Osteoblast (primary cell): Measurements from ENCODE around the gene OPCML. TPM values are rescaled to one million over a fixed set of nuclear protein-coding genes. Genes with fewer than 3 reads are reported as not detected.

Experiments
- DNase-seq: peaks from one replicate; pipeline ENCODE4 v3.0.0; 2011; ENCODE audit warnings: low spot score, mixed read lengths; ENCODE audit not compliant: insufficient read length; ENCODE audit errors: missing footprints
- H2AFZ ChIP-seq: 2 replicates; pipeline ENCODE4 v1.6.0; 2011; ENCODE audit warnings: mild to moderate bottlenecking, low read length
- H3K27ac ChIP-seq: 2 replicates; pipeline ENCODE4 v1.5.1; 2011; ENCODE audit warnings: mild to moderate bottlenecking, low read depth, low read length, moderate library complexity
- H3K27me3 ChIP-seq: 2 replicates; pipeline ENCODE4 v1.6.0; 2012; ENCODE audit warnings: mild to moderate bottlenecking, control low read depth, inconsistent platforms, low read length, moderate library complexity; ENCODE audit not compliant: insufficient read depth
- H3K36me3 ChIP-seq: 2 replicates; pipeline ENCODE4 v1.5.1; 2011; ENCODE audit warnings: mild to moderate bottlenecking, low read length, control low read depth, moderate library complexity; ENCODE audit not compliant: insufficient read depth
- H3K4me1 ChIP-seq: 2 replicates; pipeline ENCODE4 v1.5.1; 2011; ENCODE audit warnings: mild to moderate bottlenecking, low read length, control low read depth, moderate library complexity; ENCODE audit not compliant: insufficient read depth
- H3K4me2 ChIP-seq: 2 replicates; pipeline ENCODE4 v1.6.0; 2011; ENCODE audit warnings: mild to moderate bottlenecking, low read length; ENCODE audit not compliant: insufficient read depth
- H3K4me3 ChIP-seq: fragments of 200-600 bp; sonication (generic); 3 replicates; pipeline ENCODE4 v1.5.1; 2012; ENCODE audit warnings: mild to moderate bottlenecking, low read length, inconsistent platforms; ENCODE audit not compliant: insufficient read depth
- H3K79me2 ChIP-seq: 2 replicates; pipeline ENCODE4 v1.6.0; 2012; ENCODE audit warnings: mild to moderate bottlenecking, low read length, control low read depth, inconsistent platforms; ENCODE audit not compliant: insufficient read depth
- H3K9me3 ChIP-seq: 2 replicates; pipeline ENCODE4 v1.5.1; 2011; ENCODE audit warnings: low read depth, low read length, control low read depth
- H4K20me1 ChIP-seq: 2 replicates; pipeline ENCODE4 v1.6.0; 2012; ENCODE audit warnings: mild to moderate bottlenecking, low read length, control low read depth; ENCODE audit not compliant: insufficient read depth
- total RNA-seq: library from RNA; depleted of rRNA; stranded (reverse); fragments of >200 nt; gene quantifications from 2 replicates; pipeline ENCODE4 v1.2.3, GENCODE V29; 2012
- TF ChIP-seq, protein P1 (sequence below): IDR thresholded peaks from 2 replicates; pipeline ENCODE4 v1.5.1; 2011; ENCODE audit warnings: mild to moderate bottlenecking, low read depth, low read length, moderate library complexity; ENCODE audit errors: extremely low read depth

Gene OPCML
- total RNA-seq, 1 donor, result 0.36 TPM

DNA sequence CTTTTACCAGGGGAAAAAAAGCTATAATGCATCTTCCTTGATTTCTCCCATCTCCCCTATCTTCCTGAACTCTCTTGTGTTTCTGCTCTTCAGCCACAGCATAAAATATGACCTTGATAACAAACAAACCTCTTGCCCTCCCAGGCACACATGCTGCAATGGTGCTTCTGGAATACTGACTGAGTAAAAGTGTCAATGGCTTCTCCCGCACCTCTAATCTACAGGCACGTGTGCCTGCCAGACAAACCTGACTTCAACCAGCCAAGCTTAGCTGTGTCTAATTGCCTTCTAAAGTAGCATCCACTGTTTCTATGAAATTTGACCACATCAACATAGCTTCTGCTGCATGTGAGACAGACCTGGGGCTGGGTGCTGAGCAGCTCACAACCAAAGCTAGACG lies 12.7 kb downstream of the OPCML start:
- Histone ChIP-seq H3K4me2 (no peak overlapping the region), H3K4me3 (no peak overlapping the region), H3K9me3 (no peaks in the 10 kb centered on the region), H3K79me2 (no peaks in the 10 kb centered on the region), H3K27ac (no peak overlapping the region), H2AFZ (no peak overlapping the region), H3K27me3 (no peaks in the 10 kb centered on the region), H3K36me3 (no peaks in the 10 kb centered on the region), H4K20me1 (no peaks in the 10 kb centered on the region), H3K4me1 (no peaks in the 10 kb centered on the region)
- no peak for DNase-seq
- TF ChIP-seq, protein P1, sequence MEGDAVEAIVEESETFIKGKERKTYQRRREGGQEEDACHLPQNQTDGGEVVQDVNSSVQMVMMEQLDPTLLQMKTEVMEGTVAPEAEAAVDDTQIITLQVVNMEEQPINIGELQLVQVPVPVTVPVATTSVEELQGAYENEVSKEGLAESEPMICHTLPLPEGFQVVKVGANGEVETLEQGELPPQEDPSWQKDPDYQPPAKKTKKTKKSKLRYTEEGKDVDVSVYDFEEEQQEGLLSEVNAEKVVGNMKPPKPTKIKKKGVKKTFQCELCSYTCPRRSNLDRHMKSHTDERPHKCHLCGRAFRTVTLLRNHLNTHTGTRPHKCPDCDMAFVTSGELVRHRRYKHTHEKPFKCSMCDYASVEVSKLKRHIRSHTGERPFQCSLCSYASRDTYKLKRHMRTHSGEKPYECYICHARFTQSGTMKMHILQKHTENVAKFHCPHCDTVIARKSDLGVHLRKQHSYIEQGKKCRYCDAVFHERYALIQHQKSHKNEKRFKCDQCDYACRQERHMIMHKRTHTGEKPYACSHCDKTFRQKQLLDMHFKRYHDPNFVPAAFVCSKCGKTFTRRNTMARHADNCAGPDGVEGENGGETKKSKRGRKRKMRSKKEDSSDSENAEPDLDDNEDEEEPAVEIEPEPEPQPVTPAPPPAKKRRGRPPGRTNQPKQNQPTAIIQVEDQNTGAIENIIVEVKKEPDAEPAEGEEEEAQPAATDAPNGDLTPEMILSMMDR, result no peak

DNA sequence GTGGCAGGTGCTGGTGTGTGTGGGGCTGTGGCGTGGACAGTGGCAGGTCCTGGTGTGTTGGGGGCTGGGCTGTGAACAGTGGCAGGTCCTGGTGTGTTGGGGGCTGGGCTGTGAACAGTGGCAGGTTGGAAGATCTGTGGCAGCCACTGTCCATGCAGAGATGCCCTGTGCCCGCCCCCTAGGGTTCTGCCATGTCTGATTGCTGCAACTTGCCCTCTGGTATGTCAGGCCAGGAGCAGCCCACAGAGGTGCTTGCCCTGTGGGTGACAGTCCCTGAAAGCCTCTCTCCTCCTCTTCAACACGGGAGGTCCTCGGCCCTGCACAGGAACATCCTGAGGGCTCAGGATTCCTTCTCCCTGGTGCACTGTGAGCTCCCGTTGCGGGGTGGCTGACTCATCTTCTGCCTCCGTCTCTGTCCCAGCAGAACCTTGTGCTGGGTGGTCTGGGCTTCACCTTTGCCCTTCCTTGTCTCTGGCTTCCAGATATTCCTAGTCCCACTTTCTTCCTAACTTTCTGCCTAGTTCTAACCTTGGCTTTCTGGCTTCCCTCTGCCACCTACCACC lies 13.5 kb downstream of the OPCML start:
- TF ChIP-seq, protein P1, result no peak
- no peak overlapping the region for H3K4me2 ChIP-seq
- no peak overlapping the region for H3K27ac ChIP-seq
- H4K20me1 ChIP-seq, result no peaks in the 10 kb centered on the region
- H3K79me2 ChIP-seq, result no peaks in the 10 kb centered on the region
- H3K9me3 ChIP-seq, result no peaks in the 10 kb centered on the region
- no peak overlapping the region for H3K4me3 ChIP-seq
- no peaks in the 10 kb centered on the region for H3K4me1 ChIP-seq
- no peak for DNase-seq
- no peaks in the 10 kb centered on the region for H3K36me3 ChIP-seq
- H2AFZ ChIP-seq, result no peak overlapping the region
- no peaks in the 10 kb centered on the region for H3K27me3 ChIP-seq

DNA sequence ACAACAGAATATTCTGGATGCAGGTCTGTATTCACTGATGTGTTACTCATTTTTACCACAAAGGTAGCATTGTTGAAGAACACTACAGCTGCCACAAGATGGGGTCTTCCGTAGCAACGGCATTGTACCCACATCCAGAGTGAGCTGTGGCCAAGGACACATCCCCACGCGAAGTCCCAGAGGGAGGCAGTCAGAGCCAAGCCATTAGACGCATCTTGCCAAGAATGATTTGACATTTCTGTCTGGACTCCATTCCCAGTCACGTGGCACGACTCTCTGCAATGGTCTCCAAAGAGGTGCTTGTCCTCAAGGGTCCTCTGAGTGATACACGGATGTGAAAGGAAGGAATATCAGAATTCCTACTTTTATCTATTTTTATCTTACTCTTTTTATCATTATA lies 15.5 kb downstream of the OPCML start:
- no peaks in the 10 kb centered on the region for H3K27me3 ChIP-seq
- H3K4me1 ChIP-seq, result no peaks in the 10 kb centered on the region
- H3K4me2 ChIP-seq, result no peak overlapping the region
- no peak overlapping the region for H3K4me3 ChIP-seq
- no peak overlapping the region for H3K27ac ChIP-seq
- H2AFZ ChIP-seq, result no peak overlapping the region
- DNase-seq, result no peak
- H3K9me3 ChIP-seq, result no peaks in the 10 kb centered on the region
- TF ChIP-seq, protein P1, result no peak
- H3K36me3 ChIP-seq, result no peaks in the 10 kb centered on the region
- no peaks in the 10 kb centered on the region for H4K20me1 ChIP-seq
- no peaks in the 10 kb centered on the region for H3K79me2 ChIP-seq

DNA sequence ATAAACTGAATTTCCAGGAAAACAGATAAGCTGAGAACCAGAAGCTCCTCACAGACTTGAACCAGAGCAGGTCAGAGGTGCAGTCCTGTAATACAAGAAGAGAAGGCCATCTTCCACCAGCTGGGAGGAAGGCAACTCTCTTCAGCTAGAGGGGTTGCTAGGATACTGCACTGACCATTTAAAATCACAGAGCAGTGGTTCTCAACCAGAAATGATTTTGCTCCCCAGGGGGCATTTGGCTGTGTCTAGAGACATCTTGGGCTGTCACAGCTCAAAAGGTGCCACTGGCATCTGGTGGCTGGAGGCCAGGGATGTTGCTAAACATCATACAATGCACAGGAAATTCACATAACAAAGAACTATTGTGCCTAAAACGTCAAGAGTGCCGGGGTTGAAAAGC lies 17.2 kb downstream of the OPCML start:
- Histone ChIP-seq H3K9me3 (no peaks in the 10 kb centered on the region), H3K4me1 (no peaks in the 10 kb centered on the region), H3K79me2 (no peaks in the 10 kb centered on the region), H4K20me1 (no peaks in the 10 kb centered on the region), H2AFZ (no peak overlapping the region), H3K27me3 (no peaks in the 10 kb centered on the region), H3K36me3 (no peaks in the 10 kb centered on the region), H3K27ac (no peak overlapping the region), H3K4me3 (no peak overlapping the region), H3K4me2 (no peak overlapping the region)
- no peak for DNase-seq
- TF ChIP-seq, protein P1, result no peak
